GM23248 (cell line): ENCODE measurements around the gene NXF3. TPM values are rescaled to one million over a fixed set of nuclear protein-coding genes. Genes with fewer than 3 reads are reported as not detected.
"Not testable (repeated sequence)": the region's sequence is repeated elsewhere in the genome, so short reads cannot be mapped to it uniquely, and the experiment has no call there.

Experiments used
- DNase-seq: peaks from one replicate; pipeline ENCODE4 v3.0.0-alpha.2; 2015
- H2AFZ ChIP-seq: fragments of 200-600 bp; sonication (generic); 2 replicates; pipeline ENCODE4 v1.6.1; 2016; ENCODE audit warnings: antibody characterized with exemption
- H3F3A ChIP-seq: fragments of 200-600 bp; sonication (generic); 2 replicates; pipeline ENCODE4 v1.6.1; 2016; ENCODE audit warnings: mild to moderate bottlenecking, antibody characterized with exemption, mixed run types; ENCODE audit not compliant: insufficient read depth
- H3K27ac ChIP-seq: fragments of 200-600 bp; sonication (generic); 2 replicates; pipeline ENCODE4 v1.5.1; 2016; ENCODE audit warnings: mild to moderate bottlenecking
- H3K27me3 ChIP-seq: fragments of 200-600 bp; sonication (generic); replicated peaks from 2 replicates; pipeline ENCODE4 v1.6.1; 2016; ENCODE audit warnings: mild to moderate bottlenecking; ENCODE audit not compliant: insufficient read depth
- H3K36me3 ChIP-seq: fragments of 200-600 bp; sonication (generic); 2 replicates; pipeline ENCODE4 v1.6.1; 2016; ENCODE audit warnings: low read depth, mild to moderate bottlenecking
- H3K4me1 ChIP-seq: fragments of 200-600 bp; sonication (generic); 2 replicates; pipeline ENCODE4 v1.6.1; 2016; ENCODE audit warnings: mild to moderate bottlenecking; ENCODE audit not compliant: insufficient read depth
- H3K4me2 ChIP-seq: fragments of 200-600 bp; sonication (generic); one replicate; pipeline ENCODE4 v1.6.1; 2016; ENCODE audit warnings: mild to moderate bottlenecking; ENCODE audit not compliant: unreplicated experiment
- H3K4me3 ChIP-seq: fragments of 200-600 bp; sonication (generic); 2 replicates; pipeline ENCODE4 v1.5.1; 2016; ENCODE audit warnings: mild to moderate bottlenecking
- H3K79me2 ChIP-seq: fragments of 200-600 bp; sonication (generic); 2 replicates; pipeline ENCODE4 v1.6.1; 2016; ENCODE audit warnings: mild to moderate bottlenecking; ENCODE audit not compliant: insufficient read depth
- H3K9ac ChIP-seq: fragments of 200-600 bp; sonication (generic); 2 replicates; pipeline ENCODE4 v1.6.1; 2016; ENCODE audit warnings: mild to moderate bottlenecking
- H3K9me2 ChIP-seq: fragments of 200-600 bp; sonication (generic); 2 replicates; pipeline ENCODE4 v1.6.1; 2016; ENCODE audit warnings: mixed run types, mild to moderate bottlenecking, moderate library complexity; ENCODE audit not compliant: insufficient read depth
- H3K9me3 ChIP-seq: fragments of 200-600 bp; sonication (generic); one replicate; pipeline ENCODE4 v1.6.1; 2017; ENCODE audit warnings: low read depth
- H4K20me1 ChIP-seq: fragments of 200-600 bp; sonication (generic); 2 replicates; pipeline ENCODE4 v1.6.0; 2016; ENCODE audit not compliant: insufficient read depth
- EZH2 ChIP-seq: fragments of 200-600 bp; sonication (generic); IDR thresholded peaks from 2 replicates; pipeline ENCODE4 v1.6.1; 2018; ENCODE audit warnings: antibody characterized with exemption, mild to moderate bottlenecking; ENCODE audit not compliant: insufficient read depth, poor library complexity, severe bottlenecking
- EZH2phosphoT487 ChIP-seq: fragments of 200-600 bp; sonication (generic); IDR thresholded peaks from 2 replicates; pipeline ENCODE4 v1.6.1; 2018; ENCODE audit warnings: antibody characterized with exemption, moderate library complexity, mild to moderate bottlenecking, low read depth; ENCODE audit not compliant: insufficient read depth
- WGBS, 2 experiments: methylation state at CpG; one replicate each; pipeline ENCODE4 v1.1.6; 2015 to 2017; ENCODE audit warnings: low lambda C conversion rate in 2 of 2, low coverage in 1 of 2; ENCODE audit errors: missing lambda C conversion rate in 2 of 2; 5-methylcytosine and 5-hydroxymethylcytosine counted together
- in situ Hi-C: fragments of 300-500 bp; cut with MboI; formaldehyde crosslinking; loops from 2 replicates; pipeline ENCODE4 v1.15.0; 2020
- polyA plus RNA-seq: library from polyadenylated mRNA; unstranded; fragments of >200 nt; fragmentation: Nextera tagmentation; extraction: Ambion mirVana; gene quantifications from 2 replicates; pipeline ENCODE4 v1.2.1, GENCODE V29; 2016
- total RNA-seq: library from RNA; depleted of rRNA; stranded (reverse); fragments of >200 nt; shearing (Covaris generic); gene quantifications from 2 replicates; pipeline ENCODE4 v1.2.3, GENCODE V29; 2014; rRNA removed

NXF3 gene, protein sequence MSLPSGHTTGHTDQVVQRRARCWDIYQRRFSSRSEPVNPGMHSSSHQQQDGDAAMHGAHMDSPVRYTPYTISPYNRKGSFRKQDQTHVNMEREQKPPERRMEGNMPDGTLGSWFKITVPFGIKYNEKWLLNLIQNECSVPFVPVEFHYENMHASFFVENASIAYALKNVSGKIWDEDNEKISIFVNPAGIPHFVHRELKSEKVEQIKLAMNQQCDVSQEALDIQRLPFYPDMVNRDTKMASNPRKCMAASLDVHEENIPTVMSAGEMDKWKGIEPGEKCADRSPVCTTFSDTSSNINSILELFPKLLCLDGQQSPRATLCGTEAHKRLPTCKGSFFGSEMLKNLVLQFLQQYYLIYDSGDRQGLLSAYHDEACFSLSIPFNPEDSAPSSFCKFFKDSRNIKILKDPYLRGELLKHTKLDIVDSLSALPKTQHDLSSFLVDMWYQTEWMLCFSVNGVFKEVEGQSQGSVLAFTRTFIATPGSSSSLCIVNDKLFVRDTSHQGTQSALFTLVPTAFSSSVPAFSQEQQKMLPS
- total RNA-seq, result 13.6 and 31.4 TPM in 2 replicates
- polyA plus RNA-seq, result 6.6 and 7.9 TPM in 2 replicates

DNA sequence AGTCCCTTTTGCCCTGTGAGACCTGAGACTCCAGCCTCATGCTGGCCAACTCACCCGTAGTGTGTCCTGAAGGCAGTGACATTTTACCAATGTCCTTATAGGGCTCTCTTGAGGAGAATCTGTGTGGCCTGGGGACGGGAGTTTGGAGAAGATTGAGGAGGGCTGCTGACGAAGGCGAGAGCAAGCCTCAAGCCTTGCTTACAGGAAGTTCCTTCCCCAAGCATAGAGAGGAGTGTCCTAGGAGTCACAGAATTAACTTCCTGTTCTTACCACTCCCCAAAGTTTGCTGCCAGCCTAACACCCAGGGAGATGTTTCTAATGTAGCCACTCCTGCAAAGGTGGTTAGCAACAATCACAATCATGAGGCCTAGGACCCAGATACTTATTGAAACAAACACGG is at the start of gene NXF3:
NXF3 (minus strand) TSS at position 202 of the 400 bp plus-strand sequence; CDS start at position 82, 120 bp downstream.
- Histone ChIP-seq H3K36me3 (no peaks in the 10 kb centered on the region), H3K4me1 (no peaks in the 10 kb centered on the region), H3K79me2 (no peaks in the 10 kb centered on the region), H3K9ac (peak within 1 kb of the TSS; percentile 36; the same call in 1 of the 2 replicates), H2AFZ (peak within 1 kb of the TSS; percentile 53), H3K4me2 (no peak within 1 kb of the TSS), H3K9me3 (no peaks in the 10 kb centered on the region), H3K27ac (no peak within 1 kb of the TSS), H3F3A (no peaks in the 10 kb centered on the region), H4K20me1 (no peaks in the 10 kb centered on the region), H3K9me2 (no peaks in the 10 kb centered on the region), H3K27me3 (no peaks in the 10 kb centered on the region), H3K4me3 (0 out of 2 replicates have a peak within 1 kb of the TSS, but pooled peaks have one; percentile 29)
- peak; percentile 16 for DNase-seq
- in situ Hi-C loops, result no loop called here
- 23 to 51% methylated on average over 5 of the region's 5 CpGs for whole genome bisulfite sequencing, 2 experiments
- TF ChIP-seq EZH2 (no peak), EZH2phosphoT487 (no peak)

DNA sequence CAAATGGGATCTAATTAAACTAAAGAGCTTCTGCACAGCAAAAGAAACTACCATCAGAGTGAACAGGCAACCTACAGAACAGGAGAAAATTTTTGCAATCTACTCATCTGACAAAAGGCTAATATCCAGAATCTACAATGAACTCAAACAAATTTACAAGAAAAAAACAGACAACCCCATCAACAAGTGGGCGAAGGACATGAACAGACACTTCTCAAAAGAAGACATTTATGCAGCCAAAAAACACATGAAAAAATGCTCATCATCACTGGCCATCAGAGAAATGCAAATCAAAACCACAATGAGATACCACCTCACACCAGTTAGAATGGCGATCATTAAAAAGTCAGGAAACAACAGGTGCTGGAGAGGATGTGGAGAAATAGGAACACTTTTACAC is 43.6 kb upstream of the NXF3 start:
- H3K4me3 ChIP-seq, H3K79me2 ChIP-seq, H3K27me3 ChIP-seq, H4K20me1 ChIP-seq, H3K4me1 ChIP-seq, in situ Hi-C loops, H3K4me2 ChIP-seq, H3K9ac ChIP-seq, DNase-seq, H3K9me2 ChIP-seq, H3F3A ChIP-seq, H3K27ac ChIP-seq, H2AFZ ChIP-seq, H3K9me3 ChIP-seq, H3K36me3 ChIP-seq: not testable (repeated sequence)
- WGBS, 2 experiments, result 43% methylated on average over 1 of the region's 2 CpGs; no CpG with 5 or more reads in 1 of the 2 experiments

DNA sequence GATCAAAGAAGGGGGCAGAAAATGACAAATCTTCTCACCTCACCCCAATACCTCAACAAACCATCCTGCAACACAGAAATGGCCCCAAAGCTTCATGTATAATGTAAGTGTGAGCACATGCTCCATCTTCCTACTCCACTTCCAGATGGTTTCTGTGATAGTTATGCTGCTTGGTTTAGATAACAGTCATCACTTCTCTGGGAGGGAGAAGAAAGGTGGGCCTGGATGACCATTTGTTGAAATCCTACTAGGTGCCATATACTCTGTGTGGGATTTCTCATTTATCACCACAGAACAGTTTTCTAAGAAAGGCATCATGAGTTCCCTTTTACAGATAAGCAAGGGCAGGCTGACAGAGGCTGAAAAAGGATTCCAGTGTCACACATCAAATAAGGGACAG is 31.3 kb upstream of the NXF3 start:
- H3K27ac ChIP-seq, result no peak overlapping the region
- in situ Hi-C loops, result no loop called here
- H3K79me2 ChIP-seq, result no peaks in the 10 kb centered on the region

DNA sequence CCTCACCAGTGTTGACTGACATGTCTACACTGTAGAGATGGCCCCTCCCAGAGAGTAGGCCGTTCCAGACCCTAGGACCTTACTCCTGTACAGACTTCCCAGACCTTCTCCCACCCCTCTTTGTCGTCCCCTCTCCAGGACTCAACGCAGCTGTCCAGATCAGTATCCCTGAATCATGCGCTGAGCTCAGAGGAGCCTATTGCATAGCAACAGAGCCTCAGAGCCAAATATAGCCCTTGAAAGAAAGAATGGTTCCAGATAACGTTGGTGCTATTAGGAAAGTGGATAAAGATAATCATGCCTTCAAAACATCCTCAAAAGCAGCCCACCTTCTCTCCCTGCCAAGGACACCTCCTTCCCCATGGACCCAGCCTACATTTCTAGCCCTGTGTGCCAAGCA is 27.8 kb upstream of the NXF3 start:
- H3K27me3 ChIP-seq, result no peaks in the 10 kb centered on the region
- no peaks in the 10 kb centered on the region for H3K9me3 ChIP-seq
- H3K9me2 ChIP-seq, result no peaks in the 10 kb centered on the region
- H3F3A ChIP-seq, result no peaks in the 10 kb centered on the region
- TF ChIP-seq EZH2phosphoT487, result no peak
- no peak for TF ChIP-seq EZH2
- 38 to 44% methylated on average over 5 of the region's 5 CpGs for WGBS, 2 experiments
- H3K4me2 ChIP-seq, result no peak overlapping the region
- H3K36me3 ChIP-seq, result no peaks in the 10 kb centered on the region
- H3K4me1 ChIP-seq, result no peaks in the 10 kb centered on the region
- in situ Hi-C loops, result no loop called here
- H3K4me3 ChIP-seq, result no peak overlapping the region
- H3K9ac ChIP-seq, result no peak overlapping the region
- no peak for DNase-seq
- no peaks in the 10 kb centered on the region for H3K79me2 ChIP-seq
- no peak overlapping the region for H3K27ac ChIP-seq
- H4K20me1 ChIP-seq, result no peaks in the 10 kb centered on the region
- H2AFZ ChIP-seq, result no peak overlapping the region

More for the DNA sequence above, 31.3 kb upstream of the NXF3 start:
- H4K20me1 ChIP-seq, result no peaks in the 10 kb centered on the region
- no peak overlapping the region for H3K9ac ChIP-seq
- no peaks in the 10 kb centered on the region for H3K9me3 ChIP-seq
- no peak for DNase-seq
- H3F3A ChIP-seq, result no peaks in the 10 kb centered on the region
- no peak overlapping the region for H3K4me3 ChIP-seq
- TF ChIP-seq EZH2 (no peak), EZH2phosphoT487 (no peak)
- no peaks in the 10 kb centered on the region for H3K4me1 ChIP-seq
- H3K27me3 ChIP-seq, result no peaks in the 10 kb centered on the region
- no peak overlapping the region for H3K4me2 ChIP-seq
- no peaks in the 10 kb centered on the region for H3K36me3 ChIP-seq
- no peaks in the 10 kb centered on the region for H3K9me2 ChIP-seq
- no peak overlapping the region for H2AFZ ChIP-seq

DNA sequence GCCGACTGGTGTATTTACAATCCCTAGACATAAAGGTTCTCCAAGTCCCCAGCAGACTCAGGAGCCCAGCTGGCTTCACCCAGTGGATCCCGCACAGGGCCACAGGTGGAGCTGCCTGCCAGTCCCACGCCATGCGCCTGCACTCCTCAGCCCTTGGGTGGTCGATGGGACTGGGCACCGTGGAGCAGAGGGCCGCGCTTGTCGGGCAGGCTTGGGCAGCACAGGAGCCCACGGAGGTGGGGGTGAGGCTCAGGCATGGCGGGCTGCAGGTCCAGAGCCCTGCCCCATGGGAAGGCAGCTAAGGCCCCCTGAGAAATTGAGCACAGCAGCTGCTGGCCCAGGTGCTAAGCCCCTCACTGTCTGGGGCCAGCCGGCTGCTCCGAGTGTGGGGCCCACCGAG is 24.0 kb upstream of the NXF3 start:
- H3K9me3 ChIP-seq, H3K9me2 ChIP-seq, H3K79me2 ChIP-seq, DNase-seq, in situ Hi-C loops, H3K4me3 ChIP-seq, H3K4me1 ChIP-seq, H3K27me3 ChIP-seq, H2AFZ ChIP-seq, H3K9ac ChIP-seq, H3K36me3 ChIP-seq, H3F3A ChIP-seq, H4K20me1 ChIP-seq, H3K27ac ChIP-seq, H3K4me2 ChIP-seq: not testable (repeated sequence)
- WGBS, 2 experiments, result 39 to 60% methylated on average over 1 to 8 of the region's 14 CpGs

DNA sequence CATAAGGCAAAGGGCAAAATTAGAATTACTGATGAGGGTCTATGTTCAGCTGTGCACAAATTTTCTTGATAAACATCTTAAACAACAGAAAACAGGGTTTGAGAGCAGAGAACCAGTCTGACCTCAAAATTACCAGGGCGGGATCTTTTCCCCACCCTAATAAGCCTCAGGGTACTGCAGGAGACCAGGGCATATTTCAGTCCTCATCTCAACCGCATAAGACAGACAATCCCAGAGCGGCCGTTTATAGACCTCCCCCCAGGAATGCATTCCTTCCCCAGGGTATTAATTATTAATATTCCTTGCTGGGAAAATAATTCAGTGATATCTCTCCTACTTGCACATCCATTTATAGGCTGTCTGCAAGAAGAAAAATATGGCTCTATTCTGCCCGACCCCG is 16.6 kb upstream of the NXF3 start:
- H3K27ac ChIP-seq, H3K36me3 ChIP-seq, H3K4me1 ChIP-seq, in situ Hi-C loops, H3K9me2 ChIP-seq, H3K4me2 ChIP-seq, H3K79me2 ChIP-seq, H4K20me1 ChIP-seq, DNase-seq, H3F3A ChIP-seq, H3K27me3 ChIP-seq, H3K9me3 ChIP-seq, H3K4me3 ChIP-seq, H3K9ac ChIP-seq, H2AFZ ChIP-seq: not testable (repeated sequence)
- 75 to 93% methylated on average over 5 to 6 of the region's 6 CpGs for WGBS, 2 experiments
